Fibroblast of lung (primary cell): ENCODE results near the gene TMEM139. TPM values are rescaled to one million over a fixed set of nuclear protein-coding genes. Genes with fewer than 3 reads are reported as not detected.

Experiments used
- DNase-seq, 2 donors: peaks; one replicate each; pipeline versions ENCODE4 v3.0.0 to v3.0.0-alpha.2; 2010; ENCODE audit warnings: low read depth in 2 of 2
- H2AFZ ChIP-seq: 2 replicates; pipeline ENCODE4 v1.5.1; 2012; ENCODE audit warnings: low read length, control low read depth, inconsistent platforms
- H3K27ac ChIP-seq: 2 replicates; pipeline ENCODE4 v1.5.1; 2011; ENCODE audit warnings: low read length, control low read depth; ENCODE audit not compliant: insufficient read depth
- H3K27me3 ChIP-seq: 2 replicates; pipeline ENCODE4 v1.5.1; 2011; ENCODE audit warnings: mild to moderate bottlenecking, low read length; ENCODE audit not compliant: control insufficient read depth, insufficient read depth
- H3K36me3 ChIP-seq: 2 replicates; pipeline ENCODE4 v1.5.1; 2011; ENCODE audit warnings: low read length; ENCODE audit not compliant: control insufficient read depth, insufficient read depth
- H3K4me1 ChIP-seq: 2 replicates; pipeline ENCODE4 v1.5.1; 2011; ENCODE audit warnings: low read length; ENCODE audit not compliant: control insufficient read depth, insufficient read depth; ENCODE audit errors: extremely low read depth
- H3K4me2 ChIP-seq: 2 replicates; pipeline ENCODE4 v1.5.1; 2011; ENCODE audit warnings: low read length, control low read depth; ENCODE audit not compliant: insufficient read depth; ENCODE audit errors: extremely low read depth
- H3K4me3 ChIP-seq, 4 experiments: fragments of 200-600 bp in 1 of 4; sonication (generic) in 1 of 4; replicated peaks in 1 of 4; 2 replicates each; pipeline ENCODE4 v1.5.1; 2011 to 2016; ENCODE audit warnings: low read length in 4 of 4, low read depth in 3 of 4, mild to moderate bottlenecking in 3 of 4, control low read depth in 2 of 4, inconsistent platforms in 1 of 4, mixed read lengths in 1 of 4; ENCODE audit not compliant: insufficient read depth in 1 of 4; ENCODE audit errors: control extremely low read depth in 1 of 4
- H3K79me2 ChIP-seq: 2 replicates; pipeline ENCODE4 v1.5.1; 2012; ENCODE audit warnings: mild to moderate bottlenecking, low read length, inconsistent platforms; ENCODE audit not compliant: control insufficient read depth, insufficient read depth
- H3K9ac ChIP-seq: 2 replicates; pipeline ENCODE4 v1.5.1; 2011; ENCODE audit warnings: mild to moderate bottlenecking, low read length, control low read depth; ENCODE audit not compliant: insufficient read depth
- H3K9me3 ChIP-seq: 2 replicates; pipeline ENCODE4 v1.5.1; 2012; ENCODE audit warnings: low read depth, low read length; ENCODE audit not compliant: control insufficient read depth, insufficient read depth
- H4K20me1 ChIP-seq: 2 replicates; pipeline ENCODE4 v1.5.1; 2011; ENCODE audit warnings: low read length; ENCODE audit not compliant: control insufficient read depth, insufficient read depth; ENCODE audit errors: extremely low read depth
- EZH2 ChIP-seq: IDR thresholded peaks from 2 replicates; pipeline ENCODE4 v1.5.1; 2012; ENCODE audit warnings: low read length, control low read depth, mild to moderate bottlenecking; ENCODE audit errors: missing control alignments
- polyA plus RNA-seq, 2 donors: library from polyadenylated mRNA; depleted of rRNA in 1 of 2; stranded (reverse) in 1 of 2; unstranded in 1 of 2; fragments of >200 nt; gene quantifications; 2 replicates each; pipeline ENCODE4 v1.2.1, GENCODE V29; 2011 to 2012; ENCODE audit warnings: missing spikeins in 1 of 2
- total RNA-seq: library from RNA; depleted of rRNA; stranded (reverse); fragments of >200 nt; gene quantifications from 2 replicates; pipeline ENCODE4 v1.2.1, GENCODE V29; 2014
- TF ChIP-seq, protein P1 (sequence below), 2 donors: IDR thresholded peaks in 1 of 2; conservative IDR thresholded peaks in 1 of 2; 1 replicate in 1 of 2; 2 replicates in 1 of 2; pipeline ENCODE4 v1.5.1; 2011 to 2012; ENCODE audit warnings: low read length in 2 of 2, control low read depth in 1 of 2, inconsistent platforms in 1 of 2, low read depth in 1 of 2, mild to moderate bottlenecking in 1 of 2

The TMEM139 gene
- total and polyA plus RNA-seq, 2 donors (not counting 1 experiment from before 2014, with no cell fraction given): not detected

DNA sequence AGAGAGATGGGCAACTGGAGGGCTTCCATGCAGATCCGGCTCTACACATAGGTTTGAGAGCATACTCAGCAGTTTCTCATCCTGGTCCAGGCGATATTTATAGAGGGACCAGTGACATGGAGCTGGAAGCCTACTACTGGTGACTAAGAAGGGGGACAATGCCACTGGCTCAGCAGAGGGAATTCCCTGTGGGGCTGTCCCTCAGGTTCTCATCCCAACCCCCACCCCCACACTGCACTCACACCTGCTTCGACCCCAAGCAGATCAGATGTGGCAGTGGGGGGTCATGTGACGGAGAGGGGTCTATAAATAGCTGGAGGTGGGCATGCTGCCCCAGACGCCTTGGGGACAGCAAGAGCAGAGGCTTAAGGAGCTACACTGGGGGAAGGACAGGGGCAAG lies 31.0 kb downstream of the TMEM139 start, which contains the start of gene CLCN1:
Gene CLCN1 (plus strand): TSS at position 336 of the 400 bp plus-strand sequence. CDS start 102 bp downstream, outside the sequence.
- Histone ChIP-seq H3K27ac (no peak within 1 kb of the TSS), H2AFZ (no peak within 1 kb of the TSS), H3K9ac (no peak within 1 kb of the TSS), H3K79me2 (no peaks in the 10 kb centered on the region), H4K20me1 (no peaks in the 10 kb centered on the region), H3K4me2 (no peak within 1 kb of the TSS), H3K4me3 (no peak within 1 kb of the TSS), H3K36me3 (no peaks in the 10 kb centered on the region), H3K4me1 (no peaks in the 10 kb centered on the region), H3K9me3 (no peaks in the 10 kb centered on the region), H3K27me3 (peaks cover 5% of the 10 kb centered on the region)
- no peak for TF ChIP-seq EZH2
- TF ChIP-seq, protein P1, sequence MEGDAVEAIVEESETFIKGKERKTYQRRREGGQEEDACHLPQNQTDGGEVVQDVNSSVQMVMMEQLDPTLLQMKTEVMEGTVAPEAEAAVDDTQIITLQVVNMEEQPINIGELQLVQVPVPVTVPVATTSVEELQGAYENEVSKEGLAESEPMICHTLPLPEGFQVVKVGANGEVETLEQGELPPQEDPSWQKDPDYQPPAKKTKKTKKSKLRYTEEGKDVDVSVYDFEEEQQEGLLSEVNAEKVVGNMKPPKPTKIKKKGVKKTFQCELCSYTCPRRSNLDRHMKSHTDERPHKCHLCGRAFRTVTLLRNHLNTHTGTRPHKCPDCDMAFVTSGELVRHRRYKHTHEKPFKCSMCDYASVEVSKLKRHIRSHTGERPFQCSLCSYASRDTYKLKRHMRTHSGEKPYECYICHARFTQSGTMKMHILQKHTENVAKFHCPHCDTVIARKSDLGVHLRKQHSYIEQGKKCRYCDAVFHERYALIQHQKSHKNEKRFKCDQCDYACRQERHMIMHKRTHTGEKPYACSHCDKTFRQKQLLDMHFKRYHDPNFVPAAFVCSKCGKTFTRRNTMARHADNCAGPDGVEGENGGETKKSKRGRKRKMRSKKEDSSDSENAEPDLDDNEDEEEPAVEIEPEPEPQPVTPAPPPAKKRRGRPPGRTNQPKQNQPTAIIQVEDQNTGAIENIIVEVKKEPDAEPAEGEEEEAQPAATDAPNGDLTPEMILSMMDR (conservative IDR thresholded peaks at IDR 0.05 in 1 of 2, IDR thresholded peaks at IDR 0.05 in 1 of 2; ENCODE audit: low read depth in 1 of 2, low read length in 2 of 2): no peak
- DNase-seq: no peak

DNA sequence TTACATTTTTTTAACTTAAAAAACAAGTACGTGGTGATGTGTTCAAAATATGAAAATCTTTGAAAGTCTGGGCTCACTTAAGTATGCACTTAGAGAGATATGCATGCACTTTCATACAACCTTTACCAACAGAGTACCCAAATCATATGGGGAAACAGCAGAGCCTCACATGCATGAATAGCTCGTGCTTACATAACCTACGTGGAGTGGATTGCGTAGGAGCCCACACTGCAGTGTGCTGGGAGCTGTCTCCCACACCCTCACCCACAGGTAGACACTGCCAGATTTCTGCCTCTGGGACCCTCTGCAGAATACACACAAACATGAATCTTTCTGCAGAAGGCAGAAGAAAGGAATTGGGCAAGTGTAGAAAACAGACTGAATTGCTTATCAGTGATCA lies 31.7 kb downstream of the TMEM139 start:
- no peak for DNase-seq
- no peak overlapping the region for H3K9ac ChIP-seq
- H2AFZ ChIP-seq: no peak overlapping the region
- H4K20me1 ChIP-seq: no peaks in the 10 kb centered on the region
- TF ChIP-seq EZH2: no peak
- TF ChIP-seq, protein P1 (conservative IDR thresholded peaks at IDR 0.05 in 1 of 2, IDR thresholded peaks at IDR 0.05 in 1 of 2; ENCODE audit: low read depth in 1 of 2, low read length in 2 of 2): no peak
- H3K27me3 ChIP-seq: peaks cover 5% of the 10 kb centered on the region
- H3K4me3 ChIP-seq: no peak overlapping the region
- H3K9me3 ChIP-seq: no peaks in the 10 kb centered on the region
- no peaks in the 10 kb centered on the region for H3K36me3 ChIP-seq
- no peaks in the 10 kb centered on the region for H3K4me1 ChIP-seq
- H3K4me2 ChIP-seq: no peak overlapping the region
- no peak overlapping the region for H3K27ac ChIP-seq
- no peaks in the 10 kb centered on the region for H3K79me2 ChIP-seq

DNA sequence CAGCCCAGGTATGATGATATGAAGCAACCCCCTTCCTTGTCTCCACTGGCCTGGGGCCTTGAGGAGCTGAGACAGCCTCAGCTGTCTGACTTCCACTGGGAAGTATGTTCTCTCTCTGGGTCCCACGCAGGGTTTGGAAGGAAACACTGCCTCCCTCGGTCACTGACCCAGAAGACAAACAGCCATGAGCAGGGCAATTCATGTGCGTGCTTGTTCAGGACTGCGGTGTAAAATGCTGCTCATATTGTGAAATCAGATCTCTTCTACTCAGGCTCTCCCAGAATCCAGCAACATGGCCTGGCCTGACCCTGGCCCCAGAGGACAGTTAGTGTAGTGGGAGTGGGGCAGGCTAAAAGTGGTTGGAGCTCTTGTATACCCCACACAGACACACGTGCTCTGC lies 33.9 kb downstream of the TMEM139 start:
- no peak overlapping the region for H3K4me3 ChIP-seq
- TF ChIP-seq, protein P1 (conservative IDR thresholded peaks at IDR 0.05 in 1 of 2, IDR thresholded peaks at IDR 0.05 in 1 of 2; ENCODE audit: low read depth in 1 of 2, low read length in 2 of 2): no peak
- TF ChIP-seq EZH2: no peak
- peaks cover 5% of the 10 kb centered on the region for H3K27me3 ChIP-seq
- no peaks in the 10 kb centered on the region for H3K79me2 ChIP-seq
- peaks cover 2% of the 10 kb centered on the region for H3K4me1 ChIP-seq
- no peak overlapping the region for H3K27ac ChIP-seq
- no peak overlapping the region for H3K9ac ChIP-seq
- no peak overlapping the region for H2AFZ ChIP-seq
- H3K36me3 ChIP-seq: no peaks in the 10 kb centered on the region
- H4K20me1 ChIP-seq: no peaks in the 10 kb centered on the region
- no peak overlapping the region for H3K4me2 ChIP-seq
- H3K9me3 ChIP-seq: no peaks in the 10 kb centered on the region
- peak in 1 of 2 donors; percentile 77 for DNase-seq
